IMR-90 (cell line): ENCODE data around the gene POLR3A. TPM values are rescaled to one million over a fixed set of nuclear protein-coding genes. Genes with fewer than 3 reads are reported as not detected.

Source experiments
- ATAC-seq: fragments of 200-7000 bp; cut with Tn5 transposase; 2 replicates; pipeline ENCODE4 v1.9.1; 2020; ENCODE audit warnings: low read depth, mild to moderate bottlenecking, moderate library complexity
- BruUV-seq: library from RNA; stranded (reverse); fragments of 400-500 nt; replicated peaks from 2 replicates; lab custom pipeline; 2021; lab: Mats Ljungman, UMichigan
- CTCF ChIA-PET: fragments of 300-600 bp; formaldehyde crosslinking; extraction: SDS; loops from one replicate; lab custom pipeline; 2021; ENCODE audit warnings: antibody characterized with exemption; lab: Yijun Ruan, JAX
- POLR2A ChIA-PET: fragments of 300-600 bp; sonication (Branson Sonifier 250); formaldehyde crosslinking; loops from one replicate; lab custom pipeline; 2022; ENCODE audit warnings: antibody characterized with exemption; ENCODE audit not compliant: unreplicated experiment; lab: Charles Lee
- DNase-seq: peaks from one replicate; pipeline ENCODE4 v3.0.0; 2013
- H2AFZ ChIP-seq: replicated peaks from 2 replicates; pipeline ENCODE3; 2013; ENCODE audit warnings: low read length, mild to moderate bottlenecking; ENCODE audit not compliant: poor library complexity
- H2AK5ac ChIP-seq: 2 replicates; pipeline ENCODE4 v1.6.1; 2013; ENCODE audit warnings: low read depth, low read length, inconsistent platforms
- H2AK9ac ChIP-seq: replicated peaks from 2 replicates; pipeline ENCODE3; 2013; ENCODE audit warnings: mild to moderate bottlenecking, low read depth, low read length, moderate library complexity; ENCODE audit not compliant: poor library complexity
- H2BK120ac ChIP-seq: 2 replicates; pipeline ENCODE4 v1.6.1; 2013; ENCODE audit warnings: low read depth, low read length, inconsistent platforms
- H2BK15ac ChIP-seq: 3 replicates; pipeline ENCODE4 v1.6.1; 2013; ENCODE audit warnings: low read depth, low read length, inconsistent platforms
- H2BK20ac ChIP-seq: 2 replicates; pipeline ENCODE4 v1.6.1; 2013; ENCODE audit warnings: low read depth, mild to moderate bottlenecking, inconsistent platforms, low read length, moderate library complexity
- H2BK5ac ChIP-seq: 2 replicates; pipeline ENCODE4 v1.6.1; 2013; ENCODE audit warnings: mild to moderate bottlenecking, low read depth, low read length, inconsistent platforms; ENCODE audit not compliant: poor library complexity, severe bottlenecking
- H3K14ac ChIP-seq: replicated peaks from 2 replicates; pipeline ENCODE4 v1.6.1; 2013; ENCODE audit warnings: low read depth, low read length, inconsistent platforms
- H3K18ac ChIP-seq: 2 replicates; pipeline ENCODE4 v1.6.1; 2013; ENCODE audit warnings: low read depth, low read length, control low read depth
- H3K23ac ChIP-seq: 2 replicates; pipeline ENCODE4 v1.6.1; 2013; ENCODE audit warnings: low read depth, low read length, inconsistent platforms
- H3K27ac ChIP-seq: 2 replicates; pipeline ENCODE4 v1.5.1; 2013; ENCODE audit warnings: mild to moderate bottlenecking, control low read depth, low read length; ENCODE audit not compliant: insufficient read depth
- H3K27me3 ChIP-seq: 2 replicates; pipeline ENCODE4 v1.6.1; 2013; ENCODE audit warnings: low read length; ENCODE audit not compliant: control insufficient read depth, insufficient read depth
- H3K36me3 ChIP-seq: 2 replicates; pipeline ENCODE4 v1.6.1; 2013; ENCODE audit warnings: low read length, mixed read lengths; ENCODE audit not compliant: control insufficient read depth, insufficient read depth
- H3K4ac ChIP-seq: 2 replicates; pipeline ENCODE4 v1.6.1; 2013; ENCODE audit warnings: low read depth, low read length, inconsistent platforms
- H3K4me1 ChIP-seq: 2 replicates; pipeline ENCODE4 v1.6.1; 2013; ENCODE audit warnings: low read length, mixed read lengths; ENCODE audit not compliant: control insufficient read depth, insufficient read depth
- H3K4me2 ChIP-seq: 2 replicates; pipeline ENCODE4 v1.6.1; 2013; ENCODE audit warnings: low read depth, mild to moderate bottlenecking, control low read depth, low read length, moderate library complexity
- H3K4me3 ChIP-seq: 2 replicates; pipeline ENCODE4 v1.5.1; 2013; ENCODE audit warnings: low read depth, mild to moderate bottlenecking, control low read depth, low read length, moderate library complexity; ENCODE audit not compliant: insufficient read depth
- H3K56ac ChIP-seq: 2 replicates; pipeline ENCODE4 v1.6.1; 2013; ENCODE audit warnings: low read length, inconsistent platforms; ENCODE audit not compliant: insufficient read depth; ENCODE audit errors: extremely low read depth
- H3K79me1 ChIP-seq, 2 experiments: 2 replicates each; pipeline ENCODE4 v1.6.1; 2013; ENCODE audit warnings: low read length in 2 of 2, inconsistent platforms in 1 of 2, low read depth in 1 of 2
- H3K9ac ChIP-seq: 2 replicates; pipeline ENCODE4 v1.6.1; 2013; ENCODE audit warnings: low read depth, low read length, control low read depth
- H3K9me1 ChIP-seq: 2 replicates; pipeline ENCODE4 v1.6.1; 2013; ENCODE audit warnings: low read length, inconsistent platforms; ENCODE audit not compliant: insufficient read depth
- H3K9me3 ChIP-seq: 2 replicates; pipeline ENCODE4 v1.6.1; 2013; ENCODE audit warnings: low read length; ENCODE audit not compliant: control insufficient read depth, insufficient read depth
- H4K20me1 ChIP-seq: 2 replicates; pipeline ENCODE4 v1.6.1; 2013; ENCODE audit warnings: low read length, inconsistent platforms; ENCODE audit not compliant: insufficient read depth
- H4K5ac ChIP-seq: 2 replicates; pipeline ENCODE4 v1.6.1; 2013; ENCODE audit warnings: mild to moderate bottlenecking, low read depth, low read length, control low read depth
- H4K8ac ChIP-seq, 2 experiments: 2 replicates each; pipeline ENCODE4 v1.6.1; 2013; ENCODE audit warnings: low read depth in 2 of 2, low read length in 2 of 2, control low read depth in 1 of 2, inconsistent platforms in 1 of 2
- H4K91ac ChIP-seq: 2 replicates; pipeline ENCODE4 v1.6.1; 2013; ENCODE audit warnings: low read depth, low read length, inconsistent platforms; ENCODE audit not compliant: insufficient read depth
- FOS ChIP-seq: fragments of 150-350 bp; IDR thresholded peaks from 2 replicates; pipeline ENCODE4 v1.6.1; 2016; ENCODE audit warnings: low read depth, low read length
- MAFK ChIP-seq: IDR thresholded peaks from 2 replicates; pipeline ENCODE4 v1.6.1; 2012; ENCODE audit warnings: low read depth, low read length, improper control_type of control experiment
- MAZ ChIP-seq: IDR thresholded peaks from 2 replicates; pipeline ENCODE4 v1.6.1; 2012; ENCODE audit warnings: low read depth, mild to moderate bottlenecking, low read length, improper control_type of control experiment, moderate library complexity, borderline replicate concordance
- MXI1 ChIP-seq: IDR thresholded peaks from 2 replicates; pipeline ENCODE4 v1.6.1; 2012; ENCODE audit warnings: low read depth, mild to moderate bottlenecking, low read length, moderate library complexity, borderline replicate concordance
- RCOR1 ChIP-seq: IDR thresholded peaks from 2 replicates; pipeline ENCODE4 v1.6.1; 2012; ENCODE audit warnings: mild to moderate bottlenecking, low read length, improper control_type of control experiment; ENCODE audit not compliant: insufficient replicate concordance
- RFX5 ChIP-seq: IDR thresholded peaks from 2 replicates; pipeline ENCODE4 v1.8.0; 2012; ENCODE audit warnings: low read depth, mild to moderate bottlenecking, low read length, moderate library complexity
- SMC3 ChIP-seq: fragments of 150-350 bp; IDR thresholded peaks from 2 replicates; pipeline ENCODE4 v1.6.1; 2016; ENCODE audit warnings: low read depth, mild to moderate bottlenecking, antibody characterized with exemption, low read length, moderate library complexity
- WGBS, 2 experiments: methylation state at CpG; one replicate each; pipeline versions ENCODE4 v1.1.5 to v1.1.7; 2013; ENCODE audit warnings: missing lambda C conversion rate in 2 of 2; ENCODE audit not compliant: insufficient read length in 1 of 2; ENCODE audit errors: extremely low coverage in 2 of 2; 5-methylcytosine and 5-hydroxymethylcytosine counted together
- dilution Hi-C: fragments of 300-500 bp; cut with HindIII; formaldehyde crosslinking; loops from one replicate; pipeline ENCODE4 v1.14.3; 2018; ENCODE audit warnings: low sequenced_read_pairs; ENCODE audit not compliant: unreplicated experiment
- in situ Hi-C: fragments of 300-500 bp; cut with MboI; formaldehyde crosslinking; loops from 3 replicates; pipeline ENCODE4 v1.14.3; 2019; ENCODE audit warnings: low sequenced_read_pairs, inconsistent platforms, mixed read lengths
- intact Hi-C: fragments of 100-400 bp; cut with micrococcal nuclease; formaldehyde crosslinking; loops from 2 replicates; pipeline ENCODE4 v1.10.0; 2022
- polyA plus RNA-seq, 3 experiments: library from polyadenylated mRNA; depleted of rRNA; stranded (reverse); fragments of >200 nt; gene quantifications; 2 replicates each; pipeline ENCODE4 v1.2.3, GENCODE V29; 2012; ENCODE audit warnings: low replicate concordance in 1 of 3
- total RNA-seq: library from RNA; depleted of rRNA; stranded (reverse); fragments of >200 nt; gene quantifications from 2 replicates; pipeline ENCODE4 v1.2.3, GENCODE V29; 2012
- TF ChIP-seq, protein P1 (sequence below): conservative IDR thresholded peaks from 2 replicates; pipeline ENCODE4 v1.5.1; 2012; ENCODE audit warnings: mild to moderate bottlenecking, low read depth, low read length, improper control_type of control experiment
- TF ChIP-seq, protein P2 (sequence below): fragments of 150-350 bp; IDR thresholded peaks from 2 replicates; pipeline ENCODE4 v1.6.1; 2017; ENCODE audit warnings: mild to moderate bottlenecking, antibody characterized with exemption, low read length, low read depth
- TF ChIP-seq, protein P3 (sequence below): fragments of 150-350 bp; IDR thresholded peaks from 2 replicates; pipeline ENCODE4 v1.6.1; 2016; ENCODE audit warnings: low read depth, mild to moderate bottlenecking, low read length, moderate library complexity, borderline replicate concordance

POLR3A gene
- total and polyA plus RNA-seq, 2 of the 4 experiments (the other 2 are of a cell fraction): 11.9 to 24.4 TPM

DNA sequence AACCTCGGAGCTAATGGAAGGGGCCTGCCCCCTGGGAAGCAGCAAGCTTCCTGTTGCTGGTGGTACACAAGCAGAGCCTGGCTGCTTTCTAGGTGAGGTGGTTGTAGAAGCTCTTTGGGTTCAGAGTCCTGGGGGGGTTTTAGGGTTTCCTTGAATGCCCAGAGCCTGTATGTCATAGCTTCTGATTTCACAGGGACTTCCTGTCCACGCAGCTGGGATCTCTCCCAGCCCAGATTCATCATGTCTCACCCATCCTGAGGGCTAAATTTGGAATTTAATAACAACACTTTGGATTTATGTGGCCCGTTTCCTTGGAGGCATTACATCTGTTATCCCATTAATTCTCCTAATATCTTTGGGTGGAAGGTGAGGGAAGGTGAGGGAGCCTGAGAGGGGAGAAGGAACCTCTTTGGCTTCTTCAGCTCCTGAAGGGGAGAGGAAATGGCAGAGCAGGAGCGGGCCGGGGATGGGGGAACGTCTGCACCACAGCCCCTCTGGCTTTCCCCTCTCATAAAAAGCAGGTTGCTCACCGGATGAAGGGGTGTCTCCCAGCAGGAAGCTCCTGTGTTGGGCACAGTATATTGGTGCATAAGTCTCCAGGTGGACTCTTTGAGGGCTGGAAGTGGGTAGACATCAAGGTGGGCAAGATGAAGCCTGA lies 24.0 kb upstream of the POLR3A start (continued):
- TF ChIP-seq MAFK (no peak), SMC3 (no peak)

DNA sequence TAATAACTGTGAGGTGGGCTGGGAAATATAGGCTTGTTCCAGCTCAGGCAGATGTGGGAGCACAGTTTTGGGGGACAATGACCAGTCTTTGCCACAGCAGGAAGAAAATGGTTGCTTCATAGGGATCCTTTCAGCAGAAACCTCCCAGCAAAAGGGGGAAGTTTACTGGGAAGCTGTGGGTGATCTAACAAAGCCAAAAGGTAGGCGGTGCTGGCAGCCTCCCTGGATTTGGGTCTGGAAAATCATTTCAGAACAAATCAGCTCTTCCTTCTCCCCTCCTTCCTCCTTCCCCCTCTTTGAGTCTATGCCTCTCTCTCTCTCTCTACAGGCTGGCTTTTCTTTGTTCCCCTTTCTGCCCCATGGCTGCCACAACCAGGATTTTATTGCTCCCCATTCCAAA lies 20.5 kb upstream of the POLR3A start:
- Histone ChIP-seq H4K91ac (no peak overlapping the region), H2BK20ac (no peak overlapping the region), H2BK120ac (no peak overlapping the region), H3K79me1 (peaks cover 0 to 15% of the 10 kb centered on the region in 2 experiments; a peak in 3 of 4 replicates), H2BK15ac (no peak overlapping the region), H2BK5ac (no peak overlapping the region), H3K4ac (no peak overlapping the region), H3K36me3 (no peaks in the 10 kb centered on the region; the same call in 1 of the 2 replicates), H2AFZ (no peak overlapping the region), H4K8ac (no peak overlapping the region), H3K27me3 (no peaks in the 10 kb centered on the region), H3K14ac (no peak overlapping the region), H2AK5ac (no peak overlapping the region), H4K5ac (no peak overlapping the region), H3K9ac (no peak overlapping the region), H3K56ac (no peak overlapping the region), H3K4me3 (no peak overlapping the region), H3K23ac (no peak overlapping the region), H4K20me1 (peaks cover 4% of the 10 kb centered on the region; the same call in 1 of the 2 replicates), H3K9me1 (peaks cover 17% of the 10 kb centered on the region), H3K4me2 (no peak overlapping the region), H3K4me1 (peaks cover 17% of the 10 kb centered on the region), H3K27ac (no peak overlapping the region), H3K18ac (no peak overlapping the region), H3K9me3 (no peaks in the 10 kb centered on the region), H2AK9ac (no peak overlapping the region)
- intact Hi-C loops: loop anchor here (5.0 to 10.0 kb wide), 3 partner anchors 147 to 922 kb away; no protein-coding TSS in a partner anchor
- POLR2A ChIA-PET: no interaction called here
- ATAC-seq (no peak), DNase-seq (no peak)
- WGBS, 2 experiments: 100% methylated on average over 1 of the region's 1 CpG; no CpG with 5 or more reads in 1 of the 2 experiments
- CTCF ChIA-PET: interaction anchor here (0.6 kb wide), 1 partner anchor 117 kb away, joined by 3 read pairs; no protein-coding TSS in a partner anchor
- dilution Hi-C loops: no loop called here
- TF ChIP-seq SMC3 (no peak), MXI1 (no peak), FOS (no peak), RCOR1 (no peak), RFX5 (no peak), MAZ (no peak)
- TF ChIP-seq, protein P1, sequence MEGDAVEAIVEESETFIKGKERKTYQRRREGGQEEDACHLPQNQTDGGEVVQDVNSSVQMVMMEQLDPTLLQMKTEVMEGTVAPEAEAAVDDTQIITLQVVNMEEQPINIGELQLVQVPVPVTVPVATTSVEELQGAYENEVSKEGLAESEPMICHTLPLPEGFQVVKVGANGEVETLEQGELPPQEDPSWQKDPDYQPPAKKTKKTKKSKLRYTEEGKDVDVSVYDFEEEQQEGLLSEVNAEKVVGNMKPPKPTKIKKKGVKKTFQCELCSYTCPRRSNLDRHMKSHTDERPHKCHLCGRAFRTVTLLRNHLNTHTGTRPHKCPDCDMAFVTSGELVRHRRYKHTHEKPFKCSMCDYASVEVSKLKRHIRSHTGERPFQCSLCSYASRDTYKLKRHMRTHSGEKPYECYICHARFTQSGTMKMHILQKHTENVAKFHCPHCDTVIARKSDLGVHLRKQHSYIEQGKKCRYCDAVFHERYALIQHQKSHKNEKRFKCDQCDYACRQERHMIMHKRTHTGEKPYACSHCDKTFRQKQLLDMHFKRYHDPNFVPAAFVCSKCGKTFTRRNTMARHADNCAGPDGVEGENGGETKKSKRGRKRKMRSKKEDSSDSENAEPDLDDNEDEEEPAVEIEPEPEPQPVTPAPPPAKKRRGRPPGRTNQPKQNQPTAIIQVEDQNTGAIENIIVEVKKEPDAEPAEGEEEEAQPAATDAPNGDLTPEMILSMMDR: no peak
- TF ChIP-seq, protein P2, sequence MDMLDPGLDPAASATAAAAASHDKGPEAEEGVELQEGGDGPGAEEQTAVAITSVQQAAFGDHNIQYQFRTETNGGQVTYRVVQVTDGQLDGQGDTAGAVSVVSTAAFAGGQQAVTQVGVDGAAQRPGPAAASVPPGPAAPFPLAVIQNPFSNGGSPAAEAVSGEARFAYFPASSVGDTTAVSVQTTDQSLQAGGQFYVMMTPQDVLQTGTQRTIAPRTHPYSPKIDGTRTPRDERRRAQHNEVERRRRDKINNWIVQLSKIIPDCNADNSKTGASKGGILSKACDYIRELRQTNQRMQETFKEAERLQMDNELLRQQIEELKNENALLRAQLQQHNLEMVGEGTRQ: no peak
- TF ChIP-seq, protein P3, sequence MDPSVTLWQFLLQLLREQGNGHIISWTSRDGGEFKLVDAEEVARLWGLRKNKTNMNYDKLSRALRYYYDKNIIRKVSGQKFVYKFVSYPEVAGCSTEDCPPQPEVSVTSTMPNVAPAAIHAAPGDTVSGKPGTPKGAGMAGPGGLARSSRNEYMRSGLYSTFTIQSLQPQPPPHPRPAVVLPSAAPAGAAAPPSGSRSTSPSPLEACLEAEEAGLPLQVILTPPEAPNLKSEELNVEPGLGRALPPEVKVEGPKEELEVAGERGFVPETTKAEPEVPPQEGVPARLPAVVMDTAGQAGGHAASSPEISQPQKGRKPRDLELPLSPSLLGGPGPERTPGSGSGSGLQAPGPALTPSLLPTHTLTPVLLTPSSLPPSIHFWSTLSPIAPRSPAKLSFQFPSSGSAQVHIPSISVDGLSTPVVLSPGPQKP: no peak
- BruUV-seq: no TSS peak
- in situ Hi-C loops: loop anchor here (5.0 to 10.0 kb wide), 4 partner anchors 255 to 1147 kb away; no protein-coding TSS in a partner anchor
